Uterus (tissue), 4 donors: ENCODE results near the gene SHISAL1. TPM values are rescaled to one million over a fixed set of nuclear protein-coding genes. Genes with fewer than 3 reads are reported as not detected.

Experiments
- DNase-seq, 2 donors: peaks; one replicate each; pipeline ENCODE4 v3.0.0-alpha.2; 2019 to 2020
- H3K27ac ChIP-seq, 2 donors: fragments of 200-600 bp; sonication (generic); 1 replicate in 1 of 2; 2 replicates in 1 of 2; pipeline ENCODE4 v1.5.1; 2016 to 2018
- H3K27me3 ChIP-seq, 2 donors: fragments of 200-600 bp; sonication (generic); one replicate each; pipeline ENCODE4 v1.5.1; 2018 to 2019; ENCODE audit warnings: control low read depth in 1 of 2
- H3K36me3 ChIP-seq, 2 donors: fragments of 200-600 bp; sonication (generic); one replicate each; pipeline ENCODE4 v1.5.1; 2019; ENCODE audit warnings: control low read depth in 1 of 2
- H3K4me1 ChIP-seq, 2 donors: fragments of 200-600 bp; sonication (generic); one replicate each; pipeline ENCODE4 v1.5.1; 2018 to 2019; ENCODE audit warnings: control low read depth in 1 of 2
- H3K4me3 ChIP-seq, 2 donors: fragments of 200-600 bp; sonication (generic); 1 replicate in 1 of 2; 2 replicates in 1 of 2; pipeline ENCODE4 v1.5.1; 2018 to 2019; ENCODE audit warnings: mild to moderate bottlenecking in 1 of 2
- H3K9me3 ChIP-seq, 2 donors: fragments of 200-600 bp; sonication (generic); one replicate each; pipeline ENCODE4 v1.5.1; 2019; ENCODE audit warnings: control low read depth in 1 of 2
- POLR2A ChIP-seq, 2 donors: fragments of 450-650 bp; IDR thresholded peaks; one replicate each; pipeline ENCODE4 v1.6.1; 2016; ENCODE audit warnings: antibody characterized with exemption in 2 of 2, mild to moderate bottlenecking in 1 of 2, moderate library complexity in 1 of 2
- intact Hi-C: fragments of 100-400 bp; cut with DNase I; formaldehyde crosslinking; loops from one replicate; pipeline ENCODE4 v1.15.1; 2023; ENCODE audit warnings: low total_unique reads
- total RNA-seq, 4 donors: library from RNA; depleted of rRNA in 3 of 4; stranded (reverse); fragments of >200 nt in 3 of 4; gene quantifications; one replicate each; pipeline versions ENCODE4 v1.1.0 to v1.2.4, GENCODE V29; 2014 to 2023
- TF ChIP-seq, protein P1 (sequence below), 4 experiments: fragments of 200-600 bp in 2 of 4; fragments of 450-650 bp in 2 of 4; sonication (generic) in 2 of 4; IDR thresholded peaks; one replicate each; pipeline ENCODE4 v1.5.1; 2016 to 2019; ENCODE audit warnings: antibody characterized with exemption in 4 of 4, mild to moderate bottlenecking in 2 of 4, moderate library complexity in 1 of 4
- donor health status: DM: yes; HTN: yes; CAD: no.

Gene SHISAL1
- total RNA-seq, 4 donors from 2014 or later = 4.7 to 44.2 (median 22.9) TPM

DNA sequence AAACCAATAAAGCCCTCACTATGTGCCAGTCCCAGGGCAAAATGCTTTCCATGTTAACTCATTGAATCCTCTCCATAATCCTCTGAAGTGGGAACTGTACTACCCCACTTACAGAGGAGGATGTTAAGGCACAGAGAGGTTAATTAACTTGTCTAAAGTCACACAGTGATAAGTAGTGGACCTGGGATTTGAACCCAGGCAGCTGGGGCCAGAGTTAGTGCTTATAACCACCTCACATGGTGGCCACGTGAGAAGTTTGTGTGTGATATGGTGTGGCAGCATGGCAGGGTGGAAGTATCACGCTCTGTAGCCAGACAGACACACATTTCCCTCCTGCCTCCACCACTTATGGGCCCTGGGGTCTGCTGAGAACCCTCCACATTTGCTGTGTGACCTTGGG is 115.5 kb downstream of the SHISAL1 start:
- no peaks in the 10 kb centered on the region for H3K9me3 ChIP-seq
- TF ChIP-seq, protein P1, sequence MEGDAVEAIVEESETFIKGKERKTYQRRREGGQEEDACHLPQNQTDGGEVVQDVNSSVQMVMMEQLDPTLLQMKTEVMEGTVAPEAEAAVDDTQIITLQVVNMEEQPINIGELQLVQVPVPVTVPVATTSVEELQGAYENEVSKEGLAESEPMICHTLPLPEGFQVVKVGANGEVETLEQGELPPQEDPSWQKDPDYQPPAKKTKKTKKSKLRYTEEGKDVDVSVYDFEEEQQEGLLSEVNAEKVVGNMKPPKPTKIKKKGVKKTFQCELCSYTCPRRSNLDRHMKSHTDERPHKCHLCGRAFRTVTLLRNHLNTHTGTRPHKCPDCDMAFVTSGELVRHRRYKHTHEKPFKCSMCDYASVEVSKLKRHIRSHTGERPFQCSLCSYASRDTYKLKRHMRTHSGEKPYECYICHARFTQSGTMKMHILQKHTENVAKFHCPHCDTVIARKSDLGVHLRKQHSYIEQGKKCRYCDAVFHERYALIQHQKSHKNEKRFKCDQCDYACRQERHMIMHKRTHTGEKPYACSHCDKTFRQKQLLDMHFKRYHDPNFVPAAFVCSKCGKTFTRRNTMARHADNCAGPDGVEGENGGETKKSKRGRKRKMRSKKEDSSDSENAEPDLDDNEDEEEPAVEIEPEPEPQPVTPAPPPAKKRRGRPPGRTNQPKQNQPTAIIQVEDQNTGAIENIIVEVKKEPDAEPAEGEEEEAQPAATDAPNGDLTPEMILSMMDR (IDR thresholded peaks at IDR 0.05) = no peak
- no peak for TF ChIP-seq POLR2A (IDR thresholded peaks at IDR 0.05)
- DNase-seq = no peak
- intact Hi-C loops = no loop called here
- H3K27me3 ChIP-seq = no peaks in the 10 kb centered on the region
- H3K4me1 ChIP-seq = peaks cover 0 to 7% of the 10 kb centered on the region in 2 donors
- no peaks in the 10 kb centered on the region for H3K36me3 ChIP-seq
- no peak overlapping the region for H3K27ac ChIP-seq
- no peak overlapping the region for H3K4me3 ChIP-seq

DNA sequence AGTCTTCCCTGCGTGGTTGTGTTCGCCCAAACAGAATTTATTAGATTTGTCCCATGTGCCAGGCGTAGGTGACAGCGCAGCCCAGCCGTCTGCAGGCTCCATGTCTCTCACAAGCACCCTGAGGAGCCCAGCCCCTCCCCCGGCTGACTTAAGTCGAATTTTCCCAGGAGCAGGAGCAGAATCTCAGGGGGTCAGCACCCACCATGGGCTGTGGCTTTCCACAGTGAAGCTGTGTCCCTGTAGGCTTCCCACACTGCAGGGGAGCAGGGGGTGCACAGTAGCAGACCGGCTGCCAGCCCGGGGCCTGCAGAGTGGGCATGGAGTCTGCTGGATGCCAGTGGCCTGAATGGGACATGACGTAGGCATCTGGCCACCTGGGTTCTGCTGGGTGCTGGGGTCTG is 116.0 kb downstream of the SHISAL1 start:
- intact Hi-C loops = no loop called here
- Histone ChIP-seq H3K27me3 (no peaks in the 10 kb centered on the region), H3K4me1 (peaks cover 0 to 2% of the 10 kb centered on the region in 2 donors), H3K4me3 (no peak overlapping the region), H3K27ac (no peak overlapping the region), H3K36me3 (no peaks in the 10 kb centered on the region), H3K9me3 (no peaks in the 10 kb centered on the region)
- DNase-seq = no peak
- TF ChIP-seq POLR2A (IDR thresholded peaks at IDR 0.05) = no peak
- TF ChIP-seq, protein P1 (IDR thresholded peaks at IDR 0.05) = no peak

DNA sequence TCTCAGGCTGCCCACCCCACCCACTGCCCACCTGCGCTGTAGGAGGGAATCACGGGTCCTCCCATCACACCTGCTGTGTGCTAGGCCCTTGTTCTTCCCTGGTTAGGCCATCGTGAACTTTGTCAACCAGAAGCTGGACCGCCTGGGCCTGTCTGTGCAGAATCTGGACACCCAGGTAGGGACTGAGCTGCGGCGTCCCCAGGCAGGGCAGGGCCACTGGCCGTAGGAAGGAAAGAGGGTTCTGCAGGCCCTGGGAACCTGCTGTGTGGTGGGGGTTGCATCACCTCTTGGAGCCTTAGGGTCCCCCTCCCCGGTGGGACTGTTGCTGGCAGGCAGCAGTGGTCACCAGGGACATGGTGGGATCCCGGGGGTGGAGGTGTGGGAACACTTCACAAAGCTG is 116.5 kb downstream of the SHISAL1 start:
- Histone ChIP-seq H3K4me1 (no peaks in the 10 kb centered on the region), H3K9me3 (no peaks in the 10 kb centered on the region), H3K36me3 (no peaks in the 10 kb centered on the region), H3K27ac (no peak overlapping the region), H3K4me3 (no peak overlapping the region), H3K27me3 (no peaks in the 10 kb centered on the region)
- no peak for TF ChIP-seq POLR2A (IDR thresholded peaks at IDR 0.05)
- TF ChIP-seq, protein P1 (IDR thresholded peaks at IDR 0.05) = no peak
- intact Hi-C loops = no loop called here
- DNase-seq = no peak

DNA sequence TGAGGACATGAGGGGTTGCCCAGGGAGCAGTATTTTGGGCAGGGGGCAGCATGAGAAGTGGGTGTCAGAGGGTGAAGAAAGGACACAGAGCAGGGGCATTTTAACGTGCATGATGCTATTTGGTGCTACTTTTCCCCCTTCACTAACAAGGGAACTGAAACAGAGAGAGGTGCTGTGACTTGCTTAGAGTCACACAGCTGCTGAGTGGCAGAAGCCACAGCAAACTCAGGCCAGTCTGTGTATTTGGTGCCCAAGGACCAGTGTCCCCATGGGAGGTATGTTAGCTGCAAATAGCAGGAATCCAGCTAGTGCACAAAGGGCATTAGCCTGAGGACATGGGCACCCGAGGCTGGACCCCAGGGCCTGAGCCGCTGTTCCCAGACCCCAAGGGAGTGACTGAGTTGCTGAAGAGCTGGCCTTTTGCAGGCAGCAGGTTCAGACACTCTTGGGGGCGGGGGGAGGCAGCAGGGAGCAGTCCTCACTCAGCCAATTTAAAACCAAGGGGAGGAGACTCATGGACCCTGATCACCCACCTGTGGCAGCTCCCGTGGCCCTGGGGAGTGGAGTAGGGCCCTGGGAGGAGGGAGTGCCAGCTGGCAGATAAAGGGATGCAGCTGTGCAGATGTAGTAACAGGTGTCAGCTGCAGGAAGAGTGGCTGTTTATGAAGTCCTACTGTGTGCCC is 117.4 kb downstream of the SHISAL1 start:
- no peak for DNase-seq
- no peak for TF ChIP-seq POLR2A (IDR thresholded peaks at IDR 0.05)
- TF ChIP-seq, protein P1 (IDR thresholded peaks at IDR 0.05) = no peak
- H3K4me1 ChIP-seq = no peaks in the 10 kb centered on the region
- H3K27ac ChIP-seq = no peak overlapping the region
- H3K27me3 ChIP-seq = no peaks in the 10 kb centered on the region
- no peaks in the 10 kb centered on the region for H3K36me3 ChIP-seq
- intact Hi-C loops = no loop called here
- no peak overlapping the region for H3K4me3 ChIP-seq
- H3K9me3 ChIP-seq = no peaks in the 10 kb centered on the region

DNA sequence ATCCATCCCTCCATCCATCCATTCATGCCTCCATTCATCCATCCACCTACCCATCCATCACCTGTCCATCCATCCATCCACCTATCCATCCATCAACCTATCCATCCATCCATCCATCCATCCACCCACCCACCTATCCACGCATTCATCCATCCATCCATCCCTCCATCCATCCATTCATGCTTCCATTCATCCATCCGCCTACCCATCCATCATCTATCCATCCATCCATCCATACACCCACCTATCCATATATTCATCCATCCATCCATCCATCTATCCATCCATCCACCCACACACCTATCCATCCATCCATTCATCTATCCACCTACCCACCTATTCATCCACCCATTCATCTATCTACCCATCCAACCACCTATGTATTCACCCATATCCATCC is 118.2 kb downstream of the SHISAL1 start:
- intact Hi-C loops = no loop called here

More for the DNA sequence above, 118.2 kb downstream of the SHISAL1 start:
- Histone ChIP-seq H3K36me3 (no peaks in the 10 kb centered on the region), H3K4me3 (no peak overlapping the region), H3K27me3 (no peaks in the 10 kb centered on the region), H3K9me3 (no peaks in the 10 kb centered on the region), H3K27ac (no peak overlapping the region), H3K4me1 (no peaks in the 10 kb centered on the region)
- TF ChIP-seq, protein P1 (IDR thresholded peaks at IDR 0.05) = no peak
- TF ChIP-seq POLR2A (IDR thresholded peaks at IDR 0.05) = no peak
- DNase-seq = no peak

Other genes starting within 250 kb of the SHISAL1 start
- 10 to 100 TPM in 1 of 4 donors, 1 to 10 TPM in 3; 5.0 to 25.3 (median 8.4) TPM for gene PARVG, start 132.0 kb downstream of the SHISAL1 start, total RNA-seq
- gene RTL6, start 185.3 kb upstream of the SHISAL1 start, total RNA-seq = 10 to 100 TPM; 24.7 to 43.3 (median 36.6) TPM